Kidney capillary endothelial cell (primary cell): ENCODE measurements around the gene PPME1.
A peak's percentile ranks its signal among the peaks of the same experiment; 100 is the strongest.

Experiments
- DNase-seq: peaks from one replicate; pipeline ENCODE4 v3.0.0-alpha.2; 2018; ENCODE audit warnings: low spot score

The PPME1 gene

GRCh38 chr11:74232311-74232950, 61.3 kb downstream of the PPME1 start:
- no peak for DNase-seq

- DNase-seq = no peak
These were observed 62.6 kb downstream of the PPME1 start for GRCh38 chr11:74233683-74234082.

- no peak for DNase-seq
These were observed 64.0 kb downstream of the PPME1 start for GRCh38 chr11:74235121-74235520.

GRCh38 chr11:74237541-74237940, 66.5 kb downstream of the PPME1 start:
- no peak for DNase-seq

- DNase-seq = no peak
These were observed 67.2 kb downstream of the PPME1 start for GRCh38 chr11:74238243-74238642.

- no peak for DNase-seq
These were observed 77.4 kb downstream of the PPME1 start for GRCh38 chr11:74248469-74248868.

GRCh38 chr11:74249496-74249895, 78.4 kb downstream of the PPME1 start:
- no peak for DNase-seq

- DNase-seq = no peak
These were observed 82.3 kb downstream of the PPME1 start for GRCh38 chr11:74253361-74253760.

GRCh38 chr11:74255741-74256375, 84.8 kb downstream of the PPME1 start:
- peak; percentile 56 for DNase-seq

GRCh38 chr11:74256378-74257133, 85.5 kb downstream of the PPME1 start:
- DNase-seq = no peak

- no peak for DNase-seq
These were observed 87.0 kb downstream of the PPME1 start for GRCh38 chr11:74257959-74258553.

- DNase-seq = no peak
These were observed 91.6 kb downstream of the PPME1 start for GRCh38 chr11:74262725-74263124.

- no peak for DNase-seq
These were observed 94.2 kb downstream of the PPME1 start for GRCh38 chr11:74265256-74265655.

- DNase-seq = no peak
These were observed 95.9 kb downstream of the PPME1 start for GRCh38 chr11:74267014-74267413.

- DNase-seq = no peak
These were observed 97.4 kb downstream of the PPME1 start for GRCh38 chr11:74268456-74268855.

- no peak for DNase-seq
These were observed 98.2 kb downstream of the PPME1 start for GRCh38 chr11:74269161-74269811.

- DNase-seq = no peak
These were observed 101.2 kb downstream of the PPME1 start for GRCh38 chr11:74272276-74272675.

- DNase-seq = no peak
These were observed 105.5 kb downstream of the PPME1 start for GRCh38 chr11:74276581-74276980.

- DNase-seq = no peak
These were observed 107.0 kb downstream of the PPME1 start for GRCh38 chr11:74278103-74278502.

GRCh38 chr11:74278721-74279161, 107.7 kb downstream of the PPME1 start:
- peak; percentile 13 for DNase-seq

GRCh38 chr11:74279256-74279655, 108.2 kb downstream of the PPME1 start:
- no peak for DNase-seq

GRCh38 chr11:74280494-74280893, 109.4 kb downstream of the PPME1 start:
- DNase-seq = no peak
